Activated naive CD4-positive, alpha-beta T cell treated with anti-CD3 and anti-CD28 coated beads, Interleukin-2, amount 10 ng/mL, durations not matched to agents 5 hours and 36 hours (primary cell): ENCODE results near the gene SLC16A7. TPM values are rescaled to one million over a fixed set of nuclear protein-coding genes. Genes with fewer than 3 reads are reported as not detected.

ENCODE experiments used
- total RNA-seq, 2 experiments: library from RNA; stranded (reverse); gene quantifications; one replicate each; pipeline ENCODE4 v1.2.3, GENCODE V29; 2021

Gene SLC16A7, protein sequence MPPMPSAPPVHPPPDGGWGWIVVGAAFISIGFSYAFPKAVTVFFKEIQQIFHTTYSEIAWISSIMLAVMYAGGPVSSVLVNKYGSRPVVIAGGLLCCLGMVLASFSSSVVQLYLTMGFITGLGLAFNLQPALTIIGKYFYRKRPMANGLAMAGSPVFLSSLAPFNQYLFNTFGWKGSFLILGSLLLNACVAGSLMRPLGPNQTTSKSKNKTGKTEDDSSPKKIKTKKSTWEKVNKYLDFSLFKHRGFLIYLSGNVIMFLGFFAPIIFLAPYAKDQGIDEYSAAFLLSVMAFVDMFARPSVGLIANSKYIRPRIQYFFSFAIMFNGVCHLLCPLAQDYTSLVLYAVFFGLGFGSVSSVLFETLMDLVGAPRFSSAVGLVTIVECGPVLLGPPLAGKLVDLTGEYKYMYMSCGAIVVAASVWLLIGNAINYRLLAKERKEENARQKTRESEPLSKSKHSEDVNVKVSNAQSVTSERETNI
- total RNA-seq, result 10 to 100 TPM; 31.0 to 31.6 TPM

DNA sequence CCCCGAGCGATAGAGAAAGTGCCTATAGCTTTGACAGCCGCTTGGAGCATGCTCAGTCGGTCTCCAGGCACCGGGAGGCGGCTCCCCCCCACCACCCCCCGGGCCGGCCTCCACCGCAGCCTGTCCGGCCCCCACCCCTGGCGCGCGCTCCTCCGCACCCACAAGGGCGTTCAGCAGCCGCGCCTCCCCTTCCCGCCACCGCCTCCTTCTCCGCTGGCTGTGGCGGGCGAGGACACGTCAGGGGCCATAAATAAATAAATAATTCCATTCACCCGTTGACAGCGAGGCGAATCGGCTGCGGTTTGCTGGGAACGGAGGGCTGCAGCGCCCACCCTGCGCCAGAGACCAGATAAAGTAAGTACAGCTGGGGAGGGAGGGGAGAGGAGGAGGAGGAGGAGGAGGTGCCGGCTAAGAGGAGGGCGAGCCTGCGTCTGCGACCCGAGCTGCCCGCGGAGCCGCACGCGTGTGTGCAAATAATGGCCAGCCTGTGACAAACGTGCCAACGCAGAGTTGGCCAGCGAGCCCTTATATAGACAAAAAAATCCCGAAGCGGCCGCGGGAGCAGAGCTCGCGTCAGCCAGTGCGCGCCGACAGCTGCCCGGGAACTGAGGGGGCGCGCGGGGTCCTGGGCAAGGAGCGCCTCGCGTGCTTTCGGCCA is at the start of gene SLC16A7:
TSS of gene SLC16A7 (plus strand) at position 147 of the 658 bp plus-strand sequence. CDS start 108,773 bp downstream, outside the sequence.

